ENCODE measurements around the gene GINS2.

The GINS2 gene

GRCh38 chr16:85641305-85641704, 47.4 kb downstream of the GINS2 start:
- no peak overlapping the region for H3K4me3 ChIP-seq (ENCODE audit: low read length)
- no peak for TF ChIP-seq CTCF (conservative IDR thresholded peaks at IDR 0.05; ENCODE audit: low read length)
- no peak for DNase-seq (ENCODE audit: low read depth)

- no peak for TF ChIP-seq CTCF (conservative IDR thresholded peaks at IDR 0.05; ENCODE audit: low read length)
- no peak for DNase-seq (ENCODE audit: low read depth)
Observed at GRCh38 chr16:85640585-85640984, 48.2 kb downstream of the GINS2 start.

GRCh38 chr16:85640254-85640558, 48.5 kb downstream of the GINS2 start:
- DNase-seq (ENCODE audit: low read depth): no peak
- no peak for TF ChIP-seq CTCF (conservative IDR thresholded peaks at IDR 0.05; ENCODE audit: low read length)
- no peak overlapping the region for H3K4me3 ChIP-seq (ENCODE audit: low read length)

More at GRCh38 chr16:85640585-85640984, 48.2 kb downstream of the GINS2 start:
- H3K4me3 ChIP-seq (ENCODE audit: low read length): no peak overlapping the region

- peak; percentile 45 for DNase-seq (ENCODE audit: low read depth)
- no peak for TF ChIP-seq CTCF (conservative IDR thresholded peaks at IDR 0.05; ENCODE audit: low read length)
- no peak overlapping the region for H3K4me3 ChIP-seq (ENCODE audit: low read length)
Observed at GRCh38 chr16:85639529-85640253, 49.1 kb downstream of the GINS2 start.

- DNase-seq (ENCODE audit: low read depth): no peak
- H3K4me3 ChIP-seq (ENCODE audit: low read length): no peak overlapping the region
- no peak for TF ChIP-seq CTCF (conservative IDR thresholded peaks at IDR 0.05; ENCODE audit: low read length)
Observed at GRCh38 chr16:85638695-85639409, 49.9 kb downstream of the GINS2 start.

- TF ChIP-seq CTCF (conservative IDR thresholded peaks at IDR 0.05; ENCODE audit: low read length): no peak
- no peak overlapping the region for H3K4me3 ChIP-seq (ENCODE audit: low read length)
- no peak for DNase-seq (ENCODE audit: low read depth)
Observed at GRCh38 chr16:85637808-85638647, 50.7 kb downstream of the GINS2 start.
